Stimulated activated CD8-positive, alpha-beta memory T cell treated with anti-CD3 and anti-CD28 coated beads, Interleukin-4, amount 100 ng/mL, for 1 hour (primary cell): ENCODE data around the gene FPR1.

Experiments
- DNase-seq, 2 donors: peaks; one replicate each; pipeline ENCODE4 v3.0.0-alpha.2; 2020; ENCODE audit warnings: low read depth in 2 of 2, low spot score in 1 of 2

FPR1 gene, protein sequence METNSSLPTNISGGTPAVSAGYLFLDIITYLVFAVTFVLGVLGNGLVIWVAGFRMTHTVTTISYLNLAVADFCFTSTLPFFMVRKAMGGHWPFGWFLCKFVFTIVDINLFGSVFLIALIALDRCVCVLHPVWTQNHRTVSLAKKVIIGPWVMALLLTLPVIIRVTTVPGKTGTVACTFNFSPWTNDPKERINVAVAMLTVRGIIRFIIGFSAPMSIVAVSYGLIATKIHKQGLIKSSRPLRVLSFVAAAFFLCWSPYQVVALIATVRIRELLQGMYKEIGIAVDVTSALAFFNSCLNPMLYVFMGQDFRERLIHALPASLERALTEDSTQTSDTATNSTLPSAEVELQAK

DNA sequence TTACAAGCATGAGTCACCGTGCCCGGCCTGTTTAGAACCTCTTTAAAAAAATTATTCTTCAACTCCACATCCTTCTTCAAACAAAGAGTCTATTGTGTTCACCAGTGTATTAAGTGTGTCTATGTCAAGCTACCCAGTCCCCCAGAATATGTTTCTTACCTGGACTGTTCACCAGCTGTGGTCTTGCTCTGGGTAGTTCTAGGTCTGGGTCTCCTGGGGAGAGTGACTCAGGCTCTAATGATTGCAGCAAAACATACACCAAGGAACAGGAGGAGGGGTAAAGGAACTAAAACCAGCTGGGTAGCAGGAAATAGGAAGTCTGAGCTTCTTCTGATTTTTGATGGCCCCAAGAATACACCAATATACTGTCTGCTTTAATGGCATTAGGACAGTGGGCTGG, at the start of gene FPR1:
TSS of gene FPR1 (minus strand) at position 224 of the 400 bp plus-strand sequence. CDS start 4,884 bp downstream, outside the sequence.
- no peak for DNase-seq

DNA sequence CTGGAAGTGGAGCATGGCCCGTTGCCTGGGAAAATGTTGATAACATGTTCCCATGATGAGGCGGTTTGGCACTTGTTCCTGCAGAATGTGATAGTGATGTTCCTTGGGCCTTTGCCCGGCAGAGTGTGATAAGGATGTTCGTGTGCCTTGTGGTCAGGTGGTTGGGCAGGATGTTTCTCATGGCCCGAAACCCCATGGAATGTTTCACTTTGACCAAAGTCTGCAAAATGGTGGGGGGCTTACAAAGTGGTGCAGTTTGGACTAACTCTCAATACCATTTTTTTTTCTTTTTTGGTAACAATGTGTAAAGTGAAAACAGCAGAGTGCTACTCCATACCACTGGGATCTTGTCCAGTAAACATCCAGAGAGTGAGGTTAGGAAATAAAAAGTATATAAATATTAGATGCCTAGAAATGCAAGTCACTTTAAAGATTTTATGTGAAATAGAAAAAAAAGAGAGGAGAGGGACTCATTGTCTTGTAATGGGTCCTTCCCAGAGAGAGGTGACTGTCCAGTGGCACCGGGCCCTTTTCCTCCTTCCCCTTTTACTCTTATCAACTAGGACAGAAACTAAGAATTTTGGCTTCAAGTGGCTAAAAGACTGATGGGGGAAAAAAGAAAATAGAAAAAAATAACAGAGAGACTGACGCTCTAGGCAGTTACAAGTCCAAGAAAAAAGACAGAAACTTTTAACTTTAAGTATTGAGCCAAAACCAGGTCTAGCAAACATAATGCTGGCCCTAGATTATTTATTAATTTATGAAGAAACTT, 49.0 kb upstream of the FPR1 start:
- no peak for DNase-seq

DNA sequence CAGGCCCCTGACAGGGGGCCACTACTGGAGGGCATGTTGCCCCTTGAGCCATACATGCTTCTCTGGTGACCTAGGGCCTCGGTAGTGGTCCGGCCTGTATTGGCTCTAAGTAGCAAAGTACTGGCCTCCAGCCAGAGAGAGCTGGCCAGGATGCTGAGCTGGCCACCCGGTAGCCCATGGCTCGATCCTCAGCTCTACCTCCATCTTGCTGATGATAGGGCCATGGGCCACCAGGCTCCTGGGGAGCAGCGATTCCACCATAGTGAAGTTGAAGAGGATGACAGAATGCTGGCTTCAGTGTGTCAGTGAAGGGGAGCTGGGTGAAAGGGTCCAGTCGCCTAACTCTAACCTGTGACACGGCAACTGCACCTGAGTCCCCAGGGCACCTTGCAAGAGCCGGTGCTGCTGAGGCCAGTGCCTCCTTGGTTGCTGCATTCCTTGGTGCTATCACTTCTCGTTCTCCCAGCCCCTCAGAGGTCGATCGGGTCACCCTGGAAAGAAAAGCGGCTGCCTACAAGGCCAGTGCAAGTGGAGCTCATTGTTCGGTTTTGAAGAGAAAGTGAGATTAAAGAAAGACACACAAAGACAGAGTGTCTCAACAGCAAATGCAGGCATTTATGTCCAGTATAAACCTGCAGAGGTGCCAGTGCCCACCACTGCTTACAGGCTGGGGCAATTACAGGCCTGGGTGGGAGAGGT, 48.2 kb upstream of the FPR1 start:
- no peak for DNase-seq

DNA sequence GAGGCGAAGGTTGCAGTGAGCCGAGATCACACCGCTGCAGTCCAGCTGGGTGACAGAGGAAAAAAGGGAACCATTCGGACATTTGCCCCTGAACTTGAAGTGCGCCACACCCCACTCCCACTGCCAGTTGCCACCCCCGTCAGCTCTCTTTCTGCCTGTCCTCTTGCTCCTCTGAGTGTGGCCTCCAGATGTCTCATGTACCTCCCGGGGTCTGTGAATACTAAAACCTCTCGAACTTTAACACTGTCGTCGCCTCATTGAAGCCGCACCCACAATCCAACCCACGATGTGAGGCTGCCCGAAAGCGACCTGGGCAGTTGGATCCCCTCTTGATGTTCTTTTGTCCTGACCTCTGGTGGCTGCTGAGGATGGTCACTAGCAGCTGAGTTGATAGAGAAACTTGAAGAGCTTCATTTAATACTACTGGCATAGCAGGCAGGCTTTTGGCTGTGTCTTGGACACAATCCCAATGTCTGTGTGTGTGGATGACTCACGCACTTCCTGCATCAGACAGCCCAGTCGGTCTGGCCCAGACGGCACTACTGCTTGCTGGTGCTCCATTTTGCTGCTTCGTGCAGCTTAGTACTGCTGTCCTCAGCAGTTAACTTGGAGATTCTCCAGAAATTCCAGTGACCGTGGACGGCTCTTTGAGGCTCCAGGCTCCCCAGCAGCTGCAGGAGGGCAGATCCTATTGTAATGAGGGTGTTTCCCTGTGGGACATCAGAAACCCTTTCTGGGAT, 47.5 kb upstream of the FPR1 start:
- DNase-seq, result no peak

DNA sequence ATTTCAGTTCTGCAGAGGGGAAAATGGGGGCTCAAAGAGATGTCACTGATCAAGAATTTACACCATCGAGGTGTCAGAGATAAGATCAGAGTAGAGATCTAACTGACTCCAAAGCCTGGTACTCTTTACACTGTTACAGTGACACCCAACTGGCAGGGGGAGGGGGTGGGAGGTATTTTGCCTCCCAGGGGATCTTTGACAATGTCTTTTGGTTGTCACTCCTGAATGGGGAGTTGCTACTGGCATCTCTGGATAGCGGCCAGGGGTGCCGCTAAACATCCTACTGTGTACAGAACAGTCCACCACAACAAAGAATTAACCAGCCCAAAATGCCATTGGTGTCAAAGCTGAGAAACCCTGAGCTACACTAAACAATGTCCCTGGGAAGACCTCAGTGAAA, 46.4 kb upstream of the FPR1 start:
- no peak for DNase-seq

DNA sequence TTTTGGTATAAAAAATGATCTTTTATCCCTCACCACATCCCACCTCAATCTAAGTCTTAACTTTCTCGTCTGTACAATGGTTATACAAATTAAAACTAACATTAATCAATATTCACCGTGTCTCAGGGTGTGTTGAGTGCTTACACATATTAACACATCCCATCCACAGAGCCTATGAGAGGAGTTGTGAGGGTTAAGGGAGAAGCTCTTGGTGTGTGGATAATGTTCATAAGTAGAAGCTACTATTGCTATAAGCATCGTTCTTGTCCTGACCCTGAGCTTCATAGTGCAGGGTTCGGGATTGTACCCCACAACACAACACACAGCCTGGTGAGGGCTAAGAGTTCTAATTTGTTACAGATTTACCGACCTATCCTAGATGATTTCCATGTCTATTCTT, 45.8 kb upstream of the FPR1 start:
- no peak for DNase-seq

DNA sequence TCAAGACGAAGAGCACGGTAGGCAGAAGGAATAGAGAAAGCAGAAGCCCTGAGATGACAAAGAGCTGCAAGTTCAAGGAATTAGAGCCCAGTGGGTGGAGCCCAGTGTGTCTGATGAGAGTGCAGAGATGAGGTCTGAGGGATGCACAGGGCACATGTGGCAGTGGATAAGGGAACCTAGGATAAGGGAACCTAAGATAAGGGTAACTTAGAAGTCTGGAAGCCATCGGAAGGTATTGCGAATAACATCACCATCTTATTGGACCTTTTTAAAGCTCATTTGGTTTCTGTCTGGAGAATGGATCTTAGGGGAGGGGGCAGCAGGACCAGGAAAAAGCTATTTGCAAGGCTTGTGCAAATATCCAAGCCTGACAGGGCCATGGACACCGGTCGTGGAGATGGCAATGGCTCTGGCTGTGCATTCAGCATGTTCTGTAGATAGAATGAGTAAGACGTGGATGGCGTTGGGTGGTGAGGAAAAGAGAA, 44.6 kb upstream of the FPR1 start:
- no peak for DNase-seq

DNA sequence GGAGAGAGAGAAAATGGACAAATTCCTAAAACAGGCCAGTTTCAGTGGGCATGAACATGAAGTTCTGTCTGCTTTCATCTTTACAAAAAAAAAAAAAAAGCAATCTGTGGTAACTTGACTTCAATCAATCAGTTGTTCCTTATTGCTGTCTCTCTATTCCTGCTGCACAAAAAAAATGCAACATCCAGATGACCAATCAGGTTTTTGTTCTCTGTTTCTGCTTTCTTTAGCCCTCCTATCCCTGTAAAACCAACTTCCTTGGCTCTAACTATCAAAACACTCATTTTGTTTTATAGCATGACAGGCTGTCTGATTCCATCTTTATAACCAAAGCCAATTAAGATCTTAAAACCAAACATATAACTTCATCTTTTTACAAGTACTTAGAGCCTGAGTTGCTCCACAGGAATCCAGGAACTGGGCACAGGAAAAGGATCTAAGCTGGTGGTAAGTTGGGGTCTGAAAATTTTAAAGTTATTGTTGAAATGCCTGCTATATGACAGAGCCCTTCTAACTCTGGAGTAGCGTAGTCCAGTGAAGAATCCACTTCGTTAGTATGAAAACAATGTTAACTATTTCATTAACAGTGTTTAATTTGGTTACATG, 43.3 kb upstream of the FPR1 start, which contains the start of gene FPR3:
TSS of gene FPR3 (plus strand) at position 273 of the 606 bp plus-strand sequence. CDS start 28,592 bp downstream, outside the sequence.
- no peak for DNase-seq

DNA sequence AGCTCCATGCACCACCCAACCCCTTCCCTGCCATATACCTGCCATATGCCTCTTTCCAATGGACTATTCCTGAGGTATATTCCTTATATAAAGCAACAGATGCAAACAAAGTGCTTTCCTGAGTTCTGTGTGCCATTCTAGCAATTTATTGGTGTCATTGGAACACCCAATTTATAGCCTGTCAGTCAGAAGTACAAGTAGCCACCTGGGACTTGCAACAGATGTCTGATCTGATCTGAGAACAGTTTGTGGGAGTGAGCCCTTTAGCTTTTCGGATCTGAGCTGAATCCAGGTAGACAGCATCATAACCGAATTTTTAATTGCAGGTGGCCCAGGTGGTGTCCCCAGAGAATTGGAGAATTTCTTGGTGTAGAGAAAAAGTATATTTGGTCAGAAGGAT, 42.3 kb upstream of the FPR1 start:
- no peak for DNase-seq

DNA sequence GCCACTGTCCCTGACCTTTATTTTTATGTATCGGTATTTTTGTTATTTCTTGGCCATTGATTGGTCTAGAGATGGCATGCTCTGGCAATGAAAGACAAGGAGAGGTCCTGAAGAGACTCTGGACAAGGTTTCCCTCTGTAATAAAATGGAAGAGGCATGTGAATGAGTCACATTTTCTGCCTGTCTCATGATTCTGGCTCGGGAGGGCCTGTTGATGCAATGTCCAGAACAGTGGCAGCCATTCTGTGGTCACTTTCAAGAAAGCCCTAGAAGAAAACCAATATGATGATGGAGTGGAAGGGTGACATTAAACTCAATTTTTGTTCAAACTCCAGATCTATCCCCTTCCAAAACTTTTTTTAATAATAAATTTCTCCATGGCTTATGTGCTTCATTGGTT, 41.3 kb upstream of the FPR1 start:
- DNase-seq, result no peak

DNA sequence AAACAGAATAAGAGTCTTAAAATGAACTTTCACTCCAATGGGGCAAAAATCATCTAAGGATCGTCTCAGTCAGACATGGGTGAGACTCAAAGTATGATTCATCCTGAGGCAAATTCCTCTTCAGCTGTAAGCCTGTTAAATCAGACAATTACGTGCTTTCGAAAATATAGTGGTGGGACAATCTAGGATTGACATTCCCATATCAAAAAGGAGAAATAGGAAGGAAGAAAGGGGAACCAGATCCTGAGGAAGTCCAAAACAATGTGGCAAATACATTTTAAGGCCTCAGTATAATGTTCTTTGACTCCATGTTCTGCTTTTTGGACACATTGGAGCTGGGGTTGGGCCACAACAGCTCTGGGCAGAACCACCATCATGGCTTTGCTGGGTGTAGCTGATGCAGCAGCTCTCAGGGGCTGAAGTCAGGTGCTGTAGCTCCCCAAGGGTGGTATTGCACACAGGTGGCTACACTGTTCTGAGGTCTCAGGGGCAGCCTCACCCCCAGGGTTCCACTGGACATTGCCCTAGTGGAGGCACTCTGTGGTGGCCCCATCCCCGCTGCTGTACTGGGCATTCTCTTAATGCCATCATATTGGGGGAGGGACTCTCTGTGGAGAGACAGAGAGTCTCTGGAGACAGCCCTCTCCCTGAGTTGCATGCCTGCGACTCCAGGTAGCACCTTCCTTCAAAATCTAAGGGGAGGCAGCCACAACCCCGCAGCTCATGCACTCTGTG, 37.5 kb upstream of the FPR1 start:
- no peak for DNase-seq

DNA sequence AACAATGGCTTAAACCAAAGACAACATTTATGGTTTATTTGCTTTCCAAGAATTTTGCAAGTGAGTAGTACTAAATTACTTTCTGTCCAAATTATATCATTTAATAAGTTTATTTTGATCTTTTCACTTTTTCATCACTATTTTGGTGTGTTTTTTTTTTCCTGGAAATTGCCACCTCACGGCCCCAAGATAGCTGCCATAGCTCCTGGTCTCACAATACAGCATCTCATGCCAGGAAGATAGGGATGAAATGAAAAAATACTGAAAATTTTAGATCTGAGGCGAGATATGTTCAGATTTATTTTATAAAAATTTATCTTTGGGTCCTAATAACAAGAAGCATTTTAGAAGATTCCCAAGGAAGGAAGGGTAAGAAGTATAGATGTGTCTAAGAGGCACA, 36.4 kb upstream of the FPR1 start:
- no peak for DNase-seq

DNA sequence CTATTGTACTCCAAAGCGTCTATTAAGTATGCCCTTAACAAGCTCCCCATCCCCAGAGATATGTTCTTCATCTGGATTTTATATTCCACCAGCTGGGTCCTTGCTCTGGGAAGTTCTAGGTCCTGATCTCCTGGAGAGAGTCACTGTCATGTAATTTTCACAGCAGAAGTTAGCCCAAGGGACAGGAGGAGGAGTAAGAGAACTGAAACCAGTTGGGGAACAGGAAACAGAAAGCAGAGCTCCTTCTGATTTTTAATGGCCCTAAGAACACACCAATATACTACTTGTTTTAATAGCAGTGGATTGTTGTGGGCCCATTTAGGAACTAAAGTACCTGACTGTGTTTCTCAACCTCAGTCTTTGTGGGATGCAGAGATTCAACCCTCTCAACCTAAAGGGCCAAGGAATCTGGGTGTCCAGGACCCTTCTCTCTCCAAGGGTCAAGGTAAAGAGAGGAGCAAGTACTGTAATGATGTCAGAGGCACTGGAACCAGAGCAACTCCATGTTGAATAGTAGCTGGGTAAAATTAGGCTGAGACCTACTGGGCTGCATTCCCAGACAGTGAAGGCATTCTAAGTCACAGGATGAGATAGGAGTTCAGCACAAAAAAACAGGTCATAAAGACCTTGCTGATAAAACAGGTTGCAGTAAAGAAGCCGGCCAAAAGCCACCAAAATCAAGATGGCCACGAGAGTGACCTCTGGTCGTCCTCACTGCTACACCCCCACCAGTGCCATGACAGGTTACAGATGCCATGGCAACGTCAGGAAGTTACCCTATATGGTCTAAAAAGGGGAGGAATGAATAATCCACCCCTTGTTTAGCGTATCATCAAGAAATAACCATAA, 35.2 kb upstream of the FPR1 start:
- DNase-seq, result no peak

DNA sequence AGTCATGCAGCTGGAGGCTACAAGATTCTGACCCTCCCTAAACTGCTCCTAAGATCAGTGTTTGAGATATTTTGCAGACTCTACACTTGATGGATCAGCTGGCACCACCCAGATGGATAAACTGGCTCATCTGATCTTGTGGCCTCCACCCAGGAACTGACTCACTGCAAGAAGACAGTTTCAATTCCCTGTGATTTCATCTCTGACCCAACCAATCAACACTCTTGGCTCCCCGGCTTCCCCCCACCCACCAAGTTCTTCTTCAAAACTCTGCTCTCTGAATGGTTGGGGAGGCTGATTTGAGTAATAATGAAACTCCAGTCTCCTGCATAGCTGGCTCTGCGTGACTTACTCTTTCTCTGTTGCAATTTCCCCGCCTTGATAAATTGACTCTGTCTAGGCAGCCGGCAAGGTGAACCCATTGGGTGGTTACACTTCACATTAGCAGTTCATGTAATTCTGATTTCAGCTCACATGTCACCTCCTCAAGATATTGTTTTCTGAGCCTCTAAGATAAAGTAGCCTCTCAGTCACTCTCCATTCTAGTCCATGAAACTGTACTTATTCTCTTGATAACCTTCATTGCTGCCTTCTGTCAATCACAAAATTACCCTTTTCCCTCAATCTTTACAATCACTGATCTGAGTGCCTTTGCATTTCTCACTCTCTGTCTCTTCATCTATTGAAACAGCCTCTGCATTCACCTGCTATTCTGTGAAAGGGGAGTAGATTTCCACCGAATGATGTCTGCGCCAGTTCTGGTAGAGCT, 33.4 kb upstream of the FPR1 start:
- DNase-seq, result no peak

DNA sequence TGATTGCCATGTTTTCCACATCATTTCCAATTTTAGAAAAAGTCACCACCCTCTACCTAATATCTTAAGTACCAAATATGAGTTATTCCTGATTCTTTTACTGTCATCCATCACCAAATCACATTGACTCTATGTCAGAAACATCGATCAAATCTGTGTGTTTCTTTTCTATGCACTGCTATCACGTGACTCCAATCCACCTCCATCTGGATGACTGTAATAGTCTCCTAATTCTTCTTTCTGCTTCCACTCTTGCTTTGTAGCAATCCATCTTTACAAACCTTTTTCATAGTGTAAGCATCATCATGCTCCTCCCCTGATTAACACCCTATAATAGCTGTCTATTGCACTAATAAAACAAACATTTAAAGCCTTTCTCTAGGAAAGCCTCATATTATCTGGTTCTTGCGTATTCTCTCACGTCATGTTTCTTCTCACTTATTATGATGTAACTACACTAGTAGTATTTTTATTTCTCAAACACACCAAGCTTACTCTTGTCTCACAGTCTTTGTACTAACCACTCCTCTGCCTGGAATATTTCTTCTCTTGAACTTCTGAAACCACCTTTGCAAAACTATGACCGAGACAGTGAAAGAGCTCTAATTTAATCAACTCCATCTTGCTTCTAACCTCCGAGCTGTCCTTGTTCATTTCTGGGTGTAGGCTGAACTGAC, 32.6 kb upstream of the FPR1 start:
- DNase-seq, result no peak

DNA sequence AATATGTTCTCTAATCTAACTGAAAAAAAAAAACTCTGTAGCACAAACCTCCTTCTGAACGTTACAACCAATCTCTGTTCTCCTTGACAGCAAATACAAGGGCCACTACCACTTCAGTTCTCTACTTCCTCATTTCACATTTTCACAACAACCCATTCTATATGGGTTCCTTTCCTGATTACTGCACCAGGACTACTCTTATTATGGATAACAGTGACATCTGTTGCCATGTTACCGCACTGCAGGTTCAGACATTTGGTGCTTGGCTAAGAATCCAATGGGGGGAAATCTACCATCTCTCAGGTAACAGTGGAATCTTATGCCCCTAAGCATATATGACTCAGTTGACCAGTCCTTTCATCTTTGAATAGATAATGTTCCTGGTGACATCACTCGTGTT, 31.7 kb upstream of the FPR1 start:
- no peak for DNase-seq

DNA sequence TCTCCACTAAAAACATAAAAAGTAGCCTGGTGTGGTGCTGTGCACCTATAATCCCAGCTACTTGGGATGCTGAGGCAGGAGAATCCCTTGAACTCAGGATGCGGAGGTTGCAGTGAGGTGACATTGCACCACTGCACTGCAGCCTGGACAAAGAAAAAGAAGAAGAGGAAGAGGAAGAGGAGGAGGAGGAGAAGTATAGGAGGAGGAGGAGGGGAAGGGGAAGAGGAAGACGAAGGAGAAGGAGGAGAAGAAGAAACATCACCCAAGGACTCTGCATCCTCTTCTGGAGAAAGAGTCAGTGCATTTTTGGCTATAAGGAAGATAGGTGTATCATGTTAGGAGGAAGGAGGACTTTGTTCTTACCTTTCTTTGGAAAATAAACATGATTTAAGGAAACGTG, 30.3 kb upstream of the FPR1 start:
- no peak for DNase-seq

DNA sequence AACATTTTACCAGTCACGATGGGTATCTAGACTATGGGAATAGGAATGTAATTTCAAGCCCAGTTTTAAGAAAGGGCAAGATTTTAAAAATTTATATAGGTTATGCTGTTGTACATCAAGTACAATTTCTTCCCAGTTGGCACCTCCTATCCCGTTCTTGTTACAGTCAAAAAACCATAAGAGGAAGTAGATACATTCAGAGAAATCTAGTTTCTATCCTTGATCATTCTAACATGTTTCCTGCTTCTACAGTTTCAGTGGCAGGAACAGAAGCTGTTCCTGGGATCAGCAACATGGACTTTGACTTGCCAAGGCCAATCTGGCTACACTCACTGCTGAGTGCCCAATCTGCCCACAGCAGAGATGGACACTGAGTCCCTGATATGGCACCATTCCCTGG, 28.6 kb upstream of the FPR1 start:
- DNase-seq, result no peak
